Measurements from ENCODE around the gene RAB17.

RAB17 gene

GRCh38 chr2:237558961-237559641, 31.4 kb downstream of the RAB17 start:
- DNase-seq (ENCODE audit: low spot score): peak; percentile 79

GRCh38 chr2:237557633-237558015, 32.9 kb downstream of the RAB17 start:
- no peak for DNase-seq (ENCODE audit: low spot score)

GRCh38 chr2:237556773-237557632, 33.5 kb downstream of the RAB17 start:
- no peak for DNase-seq (ENCODE audit: low spot score)

- no peak for DNase-seq (ENCODE audit: low spot score)
Measured at GRCh38 chr2:237555560-237555959, 35.0 kb downstream of the RAB17 start.

- no peak for DNase-seq (ENCODE audit: low spot score)
Measured at GRCh38 chr2:237553948-237554347, 36.6 kb downstream of the RAB17 start.

- no peak for DNase-seq (ENCODE audit: low spot score)
Measured at GRCh38 chr2:237552908-237553307, 37.6 kb downstream of the RAB17 start.

- no peak for DNase-seq (ENCODE audit: low spot score)
Measured at GRCh38 chr2:237551071-237551574, 39.4 kb downstream of the RAB17 start.

GRCh38 chr2:237549643-237550415, 40.7 kb downstream of the RAB17 start:
- DNase-seq (ENCODE audit: low spot score): no peak

GRCh38 chr2:237549216-237549615, 41.3 kb downstream of the RAB17 start:
- no peak for DNase-seq (ENCODE audit: low spot score)

- no peak for DNase-seq (ENCODE audit: low spot score)
Measured at GRCh38 chr2:237547841-237548416, 42.6 kb downstream of the RAB17 start.

GRCh38 chr2:237546876-237547395, 43.6 kb downstream of the RAB17 start:
- DNase-seq (ENCODE audit: low spot score): no peak

GRCh38 chr2:237546040-237546875, 44.3 kb downstream of the RAB17 start:
- DNase-seq (ENCODE audit: low spot score): no peak

GRCh38 chr2:237542001-237542704, 48.4 kb downstream of the RAB17 start:
- no peak for DNase-seq (ENCODE audit: low spot score)

- DNase-seq (ENCODE audit: low spot score): no peak
Measured at GRCh38 chr2:237541243-237541642, 49.3 kb downstream of the RAB17 start.

- peak; percentile 95 for DNase-seq (ENCODE audit: low spot score)
Measured at GRCh38 chr2:237540823-237541222, 49.7 kb downstream of the RAB17 start.

- DNase-seq (ENCODE audit: low spot score): no peak
Measured at GRCh38 chr2:237540223-237540775, 50.2 kb downstream of the RAB17 start.

- DNase-seq (ENCODE audit: low spot score): no peak
Measured at GRCh38 chr2:237539681-237540080, 50.9 kb downstream of the RAB17 start.

- no peak for DNase-seq (ENCODE audit: low spot score)
Measured at GRCh38 chr2:237538901-237539300, 51.6 kb downstream of the RAB17 start.

- DNase-seq (ENCODE audit: low spot score): no peak
Measured at GRCh38 chr2:237538001-237538720, 52.4 kb downstream of the RAB17 start.
